GM21619 (cell line): ENCODE data around the gene ADPRHL1.

Experiments
- ATAC-seq: cut with Tn5 transposase; IDR thresholded peaks from one replicate; pipeline ENCODE4 v1.9.1; 2021; ENCODE audit not compliant: unreplicated experiment

The ADPRHL1 gene

GRCh38 chr13:113417836-113418721, 35.2 kb downstream of the ADPRHL1 start:
- no peak for ATAC-seq

GRCh38 chr13:113417008-113417751, 36.1 kb downstream of the ADPRHL1 start:
- no peak for ATAC-seq

GRCh38 chr13:113415825-113416224, 37.5 kb downstream of the ADPRHL1 start:
- no peak for ATAC-seq

- no peak for ATAC-seq
These were observed 38.3 kb downstream of the ADPRHL1 start for GRCh38 chr13:113415032-113415431.

GRCh38 chr13:113414335-113414734, 39.0 kb downstream of the ADPRHL1 start:
- ATAC-seq, result no peak

- no peak for ATAC-seq
These were observed 39.4 kb downstream of the ADPRHL1 start for GRCh38 chr13:113413898-113414282.

GRCh38 chr13:113413178-113413897, 40.0 kb downstream of the ADPRHL1 start:
- no peak for ATAC-seq

GRCh38 chr13:113412440-113412839, 40.8 kb downstream of the ADPRHL1 start:
- no peak for ATAC-seq

GRCh38 chr13:113411216-113412023, 41.9 kb downstream of the ADPRHL1 start:
- ATAC-seq, result no peak

- ATAC-seq, result no peak
These were observed 42.7 kb downstream of the ADPRHL1 start for GRCh38 chr13:113410472-113411201.

- no peak for ATAC-seq
These were observed 44.7 kb downstream of the ADPRHL1 start for GRCh38 chr13:113408562-113408961.

- ATAC-seq, result no peak
These were observed 45.5 kb downstream of the ADPRHL1 start for GRCh38 chr13:113407531-113408393.

GRCh38 chr13:113407103-113407530, 46.2 kb downstream of the ADPRHL1 start:
- no peak for ATAC-seq

GRCh38 chr13:113406321-113407102, 46.8 kb downstream of the ADPRHL1 start:
- no peak for ATAC-seq

GRCh38 chr13:113405481-113406300, 47.6 kb downstream of the ADPRHL1 start:
- ATAC-seq, result no peak

- ATAC-seq, result no peak
These were observed 48.4 kb downstream of the ADPRHL1 start for GRCh38 chr13:113404723-113405471.

GRCh38 chr13:113404366-113404722, 48.9 kb downstream of the ADPRHL1 start:
- no peak for ATAC-seq
